GM12872 (cell line): ENCODE results near the gene FITM2.

Source experiments
- CTCF ChIP-seq: IDR thresholded peaks from 3 replicates; pipeline ENCODE4 v1.5.1; 2011; ENCODE audit warnings: low read depth, mild to moderate bottlenecking, low read length, moderate library complexity; ENCODE audit not compliant: insufficient read depth

FITM2 gene

GRCh38 chr20:44254073-44254472 lies 56.9 kb downstream of the FITM2 start:
- TF ChIP-seq CTCF = no peak

GRCh38 chr20:44253528-44253927 lies 57.5 kb downstream of the FITM2 start:
- no peak for TF ChIP-seq CTCF
